PC-3 (cell line): ENCODE data around the gene EXD3. TPM values are rescaled to one million over a fixed set of nuclear protein-coding genes. Genes with fewer than 3 reads are reported as not detected.

ENCODE experiments used
- ATAC-seq: fragments of 200-7000 bp; cut with Tn5 transposase; 2 replicates; pipeline ENCODE4 v1.9.1; 2020; ENCODE audit warnings: mild to moderate bottlenecking, moderate library complexity
- BruUV-seq: library from RNA; stranded (reverse); fragments of 400-500 nt; replicated peaks from 2 replicates; lab custom pipeline; 2021; lab: Mats Ljungman, UMichigan
- CTCF ChIA-PET: fragments of 300-600 bp; sonication (Branson Sonifier 250); formaldehyde crosslinking; loops from one replicate; lab custom pipeline; 2022; ENCODE audit warnings: antibody characterized with exemption; lab: Charles Lee
- POLR2A ChIA-PET: fragments of 300-600 bp; sonication (Branson Sonifier 250); formaldehyde crosslinking; loops from one replicate; lab custom pipeline; 2022; ENCODE audit warnings: antibody characterized with exemption; ENCODE audit not compliant: unreplicated experiment; lab: Charles Lee
- DNase-seq: peaks from one replicate; pipeline ENCODE4 v3.0.0-alpha.2; 2015
- H2AFZ ChIP-seq: fragments of 300-600 bp; sonication (generic); 2 replicates; pipeline ENCODE4 v1.6.0; 2016; ENCODE audit warnings: antibody characterized with exemption, low read length
- H3F3A ChIP-seq: fragments of 300-600 bp; sonication (generic); one replicate; pipeline ENCODE4 v1.6.0; 2017; ENCODE audit warnings: antibody characterized with exemption, low read length, control low read depth, mild to moderate bottlenecking; ENCODE audit not compliant: unreplicated experiment
- H3K27ac ChIP-seq: fragments of 300-600 bp; sonication (generic); 2 replicates; pipeline ENCODE4 v1.5.1; 2016; ENCODE audit warnings: mild to moderate bottlenecking, low read length
- H3K27me3 ChIP-seq: fragments of 300-600 bp; sonication (generic); 2 replicates; pipeline ENCODE4 v1.6.1; 2016; ENCODE audit warnings: low read length, mixed read lengths
- H3K36me3 ChIP-seq: fragments of 300-600 bp; sonication (generic); 2 replicates; pipeline ENCODE4 v1.6.1; 2016; ENCODE audit warnings: low read depth, mixed run types, low read length, mixed read lengths
- H3K4me1 ChIP-seq: fragments of 300-600 bp; sonication (generic); 2 replicates; pipeline ENCODE4 v1.5.1; 2016; ENCODE audit warnings: low read length; ENCODE audit not compliant: insufficient read depth
- H3K4me2 ChIP-seq: fragments of 300-600 bp; sonication (generic); 2 replicates; pipeline ENCODE4 v1.6.0; 2016; ENCODE audit warnings: low read length
- H3K4me3 ChIP-seq: fragments of 300-600 bp; sonication (generic); 2 replicates; pipeline ENCODE4 v1.5.1; 2016; ENCODE audit warnings: mild to moderate bottlenecking, low read length, mixed read lengths
- H3K79me2 ChIP-seq: fragments of 300-600 bp; sonication (generic); 2 replicates; pipeline ENCODE4 v1.6.1; 2017; ENCODE audit warnings: low read length, mixed read lengths
- H3K9ac ChIP-seq: fragments of 300-600 bp; sonication (generic); 2 replicates; pipeline ENCODE4 v1.6.0; 2016; ENCODE audit warnings: mild to moderate bottlenecking, low read length
- H3K9me2 ChIP-seq: fragments of 300-600 bp; sonication (generic); replicated peaks from 2 replicates; pipeline ENCODE4 v1.6.1; 2016; ENCODE audit warnings: mixed run types, low read length, mixed read lengths
- H3K9me3 ChIP-seq: fragments of 300-600 bp; sonication (generic); 2 replicates; pipeline ENCODE4 v1.6.1; 2016; ENCODE audit warnings: low read length, mixed read lengths
- H4K20me1 ChIP-seq: fragments of 300-600 bp; sonication (generic); 2 replicates; pipeline ENCODE4 v1.6.1; 2016; ENCODE audit warnings: low read length, mixed read lengths
- CTCF ChIP-seq: fragments of 300-600 bp; sonication (generic); conservative IDR thresholded peaks from 2 replicates; pipeline ENCODE4 v1.5.1; 2017; ENCODE audit warnings: antibody characterized with exemption, low read depth, mild to moderate bottlenecking, low read length
- EZH2 ChIP-seq: fragments of 300-600 bp; sonication (generic); IDR thresholded peaks from one replicate; pipeline ENCODE4 v1.6.1; 2017; ENCODE audit warnings: antibody characterized with exemption, mild to moderate bottlenecking, low read length; ENCODE audit not compliant: unreplicated experiment
- EZH2phosphoT487 ChIP-seq: fragments of 300-600 bp; sonication (generic); IDR thresholded peaks from 2 replicates; pipeline ENCODE4 v1.6.1; 2018; ENCODE audit warnings: mild to moderate bottlenecking, antibody characterized with exemption, low read length, borderline replicate concordance
- intact Hi-C: fragments of 100-400 bp; cut with micrococcal nuclease; formaldehyde crosslinking; loops from 2 replicates; pipeline ENCODE4 v1.9.0; 2023
- total RNA-seq: library from RNA; depleted of rRNA; stranded (reverse); fragments of >200 nt; gene quantifications from 2 replicates; pipeline ENCODE4 v1.2.3, GENCODE V29; 2014

The EXD3 gene
- total RNA-seq, 1 experiment from 2014 or later, result 1.9 TPM

GRCh38 chr9:137326445-137327065 lies 96.4 kb downstream of the EXD3 start:
- CTCF ChIA-PET, result no interaction called here
- Histone ChIP-seq H3K4me3 (no peak overlapping the region), H3K79me2 (no peaks in the 10 kb centered on the region), H2AFZ (no peak overlapping the region), H3K9me2 (no peaks in the 10 kb centered on the region), H4K20me1 (no peaks in the 10 kb centered on the region), H3K27me3 (no peaks in the 10 kb centered on the region), H3K27ac (no peak overlapping the region), H3F3A (no peaks in the 10 kb centered on the region), H3K4me2 (no peak overlapping the region), H3K9me3 (0 out of 2 replicates have a peak, but pooled peaks cover 7% of the 10 kb centered on the region), H3K36me3 (no peaks in the 10 kb centered on the region), H3K9ac (no peak overlapping the region), H3K4me1 (no peaks in the 10 kb centered on the region)
- no peak for ATAC-seq
- intact Hi-C loops, result no loop called here
- BruUV-seq, result no TSS peak
- POLR2A ChIA-PET, result no interaction called here
- TF ChIP-seq EZH2phosphoT487 (no peak), CTCF (no peak), EZH2 (no peak)
- no peak for DNase-seq

- CTCF ChIA-PET, result no interaction called here
- no peak for TF ChIP-seq CTCF
- TF ChIP-seq EZH2phosphoT487, result no peak
- TF ChIP-seq EZH2, result no peak
- no TSS peak for BruUV-seq
- no peaks in the 10 kb centered on the region for H3K9me2 ChIP-seq
- H3K79me2 ChIP-seq, result no peaks in the 10 kb centered on the region
- H3K27me3 ChIP-seq, result no peaks in the 10 kb centered on the region
- H3K27ac ChIP-seq, result no peak overlapping the region
- no peaks in the 10 kb centered on the region for H3F3A ChIP-seq
- POLR2A ChIA-PET, result no interaction called here
- H3K4me2 ChIP-seq, result no peak overlapping the region
- no peaks in the 10 kb centered on the region for H4K20me1 ChIP-seq
- no peak overlapping the region for H2AFZ ChIP-seq
- DNase-seq (no peak), ATAC-seq (no peak)
- H3K9ac ChIP-seq, result no peak overlapping the region
- no peak overlapping the region for H3K4me3 ChIP-seq
- H3K9me3 ChIP-seq, result 0 out of 2 replicates have a peak, but pooled peaks cover 7% of the 10 kb centered on the region
- H3K36me3 ChIP-seq, result no peaks in the 10 kb centered on the region
- no peaks in the 10 kb centered on the region for H3K4me1 ChIP-seq
- intact Hi-C loops, result no loop called here
These were observed 97.2 kb downstream of the EXD3 start for GRCh38 chr9:137325799-137326198.

- POLR2A ChIA-PET, result no interaction called here
- CTCF ChIA-PET, result no interaction called here
- TF ChIP-seq EZH2 (no peak), EZH2phosphoT487 (no peak), CTCF (no peak)
- Histone ChIP-seq H2AFZ (no peak overlapping the region), H3F3A (no peaks in the 10 kb centered on the region), H3K4me1 (no peaks in the 10 kb centered on the region), H3K4me2 (no peak overlapping the region), H3K9me3 (0 out of 2 replicates have a peak, but pooled peaks cover 7% of the 10 kb centered on the region), H3K27ac (no peak overlapping the region), H4K20me1 (no peaks in the 10 kb centered on the region), H3K4me3 (no peak overlapping the region), H3K36me3 (no peaks in the 10 kb centered on the region), H3K9ac (no peak overlapping the region), H3K9me2 (no peaks in the 10 kb centered on the region), H3K79me2 (no peaks in the 10 kb centered on the region), H3K27me3 (no peaks in the 10 kb centered on the region)
- intact Hi-C loops, result no loop called here
- DNase-seq (no peak), ATAC-seq (no peak)
- no TSS peak for BruUV-seq
These were observed 97.8 kb downstream of the EXD3 start for GRCh38 chr9:137325124-137325523.
